ENCODE data around the gene EPHA1. TPM values are rescaled to one million over a fixed set of nuclear protein-coding genes. Genes with fewer than 3 reads are reported as not detected.
A peak's percentile ranks its signal among the peaks of the same experiment; 100 is the strongest.

Gene EPHA1
- total and polyA plus RNA-seq, 2 of the 4 experiments (the other 2 are of a cell fraction) = 0.10 TPM; not detected in 1

DNA sequence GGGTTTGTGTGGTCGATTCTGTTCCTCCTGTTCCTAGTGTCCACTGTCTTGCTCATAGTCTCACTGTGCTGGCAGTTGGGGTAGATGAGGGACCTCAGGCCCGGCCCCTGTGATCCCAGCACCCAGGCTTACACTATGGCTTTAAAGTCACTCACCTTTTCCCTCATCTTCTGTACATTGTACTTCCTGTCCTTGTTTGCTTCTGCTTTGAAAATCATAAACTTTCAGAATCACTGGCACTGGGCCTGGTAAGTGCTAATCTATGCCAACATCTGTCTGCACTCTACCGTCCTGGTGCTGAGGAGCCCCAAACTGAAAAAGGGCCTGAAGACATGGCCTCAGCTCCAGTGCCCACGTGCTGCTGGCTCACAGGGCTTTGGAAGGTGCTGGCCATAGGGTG is 28.9 kb upstream of the EPHA1 start:
- no peaks in the 10 kb centered on the region for H3K79me1 ChIP-seq (ENCODE audit: low read depth in 1 of 2, low read length in 2 of 2)
- dilution Hi-C loops (cut with HindIII; ENCODE audit: low sequenced_read_pairs, unreplicated experiment) = no loop called here
- no peak overlapping the region for H4K91ac ChIP-seq (ENCODE audit: insufficient read depth, low read depth, low read length)

More for the DNA sequence above, 28.9 kb upstream of the EPHA1 start:
- H3K27me3 ChIP-seq (ENCODE audit: control insufficient read depth, insufficient read depth, low read length) = peaks cover 5% of the 10 kb centered on the region
- no peak overlapping the region for H3K4me2 ChIP-seq (ENCODE audit: low read depth, low read length)
- TF ChIP-seq SMC3 (IDR thresholded peaks at IDR 0.05; ENCODE audit: low read depth, low read length) = no peak
- TF ChIP-seq MXI1 (IDR thresholded peaks at IDR 0.05; ENCODE audit: borderline replicate concordance, low read depth, low read length) = no peak
- TF ChIP-seq RCOR1 (IDR thresholded peaks at IDR 0.05; ENCODE audit: insufficient replicate concordance, low read length) = no peak
- TF ChIP-seq RAD21 (IDR thresholded peaks at IDR 0.05; ENCODE audit: low read length) = no peak
- no peak for TF ChIP-seq FOS (IDR thresholded peaks at IDR 0.05; ENCODE audit: low read depth, low read length)
- TF ChIP-seq, protein P1, sequence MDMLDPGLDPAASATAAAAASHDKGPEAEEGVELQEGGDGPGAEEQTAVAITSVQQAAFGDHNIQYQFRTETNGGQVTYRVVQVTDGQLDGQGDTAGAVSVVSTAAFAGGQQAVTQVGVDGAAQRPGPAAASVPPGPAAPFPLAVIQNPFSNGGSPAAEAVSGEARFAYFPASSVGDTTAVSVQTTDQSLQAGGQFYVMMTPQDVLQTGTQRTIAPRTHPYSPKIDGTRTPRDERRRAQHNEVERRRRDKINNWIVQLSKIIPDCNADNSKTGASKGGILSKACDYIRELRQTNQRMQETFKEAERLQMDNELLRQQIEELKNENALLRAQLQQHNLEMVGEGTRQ (IDR thresholded peaks at IDR 0.05; ENCODE audit: low read depth, low read length) = no peak
- no peak for TF ChIP-seq CHD1 (IDR thresholded peaks at IDR 0.05; ENCODE audit: low read depth, low read length)
- TF ChIP-seq MAZ (IDR thresholded peaks at IDR 0.05; ENCODE audit: borderline replicate concordance, low read depth, low read length) = no peak
- TF ChIP-seq MAFK (IDR thresholded peaks at IDR 0.05; ENCODE audit: low read depth, low read length) = no peak
- TF ChIP-seq, protein P2, sequence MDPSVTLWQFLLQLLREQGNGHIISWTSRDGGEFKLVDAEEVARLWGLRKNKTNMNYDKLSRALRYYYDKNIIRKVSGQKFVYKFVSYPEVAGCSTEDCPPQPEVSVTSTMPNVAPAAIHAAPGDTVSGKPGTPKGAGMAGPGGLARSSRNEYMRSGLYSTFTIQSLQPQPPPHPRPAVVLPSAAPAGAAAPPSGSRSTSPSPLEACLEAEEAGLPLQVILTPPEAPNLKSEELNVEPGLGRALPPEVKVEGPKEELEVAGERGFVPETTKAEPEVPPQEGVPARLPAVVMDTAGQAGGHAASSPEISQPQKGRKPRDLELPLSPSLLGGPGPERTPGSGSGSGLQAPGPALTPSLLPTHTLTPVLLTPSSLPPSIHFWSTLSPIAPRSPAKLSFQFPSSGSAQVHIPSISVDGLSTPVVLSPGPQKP (IDR thresholded peaks at IDR 0.05; ENCODE audit: borderline replicate concordance, low read depth, low read length) = no peak
- no peak for TF ChIP-seq POLR2A (IDR thresholded peaks at IDR 0.05; ENCODE audit: low read depth, low read length)
- TF ChIP-seq, protein P3, sequence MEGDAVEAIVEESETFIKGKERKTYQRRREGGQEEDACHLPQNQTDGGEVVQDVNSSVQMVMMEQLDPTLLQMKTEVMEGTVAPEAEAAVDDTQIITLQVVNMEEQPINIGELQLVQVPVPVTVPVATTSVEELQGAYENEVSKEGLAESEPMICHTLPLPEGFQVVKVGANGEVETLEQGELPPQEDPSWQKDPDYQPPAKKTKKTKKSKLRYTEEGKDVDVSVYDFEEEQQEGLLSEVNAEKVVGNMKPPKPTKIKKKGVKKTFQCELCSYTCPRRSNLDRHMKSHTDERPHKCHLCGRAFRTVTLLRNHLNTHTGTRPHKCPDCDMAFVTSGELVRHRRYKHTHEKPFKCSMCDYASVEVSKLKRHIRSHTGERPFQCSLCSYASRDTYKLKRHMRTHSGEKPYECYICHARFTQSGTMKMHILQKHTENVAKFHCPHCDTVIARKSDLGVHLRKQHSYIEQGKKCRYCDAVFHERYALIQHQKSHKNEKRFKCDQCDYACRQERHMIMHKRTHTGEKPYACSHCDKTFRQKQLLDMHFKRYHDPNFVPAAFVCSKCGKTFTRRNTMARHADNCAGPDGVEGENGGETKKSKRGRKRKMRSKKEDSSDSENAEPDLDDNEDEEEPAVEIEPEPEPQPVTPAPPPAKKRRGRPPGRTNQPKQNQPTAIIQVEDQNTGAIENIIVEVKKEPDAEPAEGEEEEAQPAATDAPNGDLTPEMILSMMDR (conservative IDR thresholded peaks at IDR 0.05; ENCODE audit: low read depth, low read length) = no peak
- no peak for TF ChIP-seq CEBPB (IDR thresholded peaks at IDR 0.05; ENCODE audit: low read depth, low read length)
- TF ChIP-seq RFX5 (IDR thresholded peaks at IDR 0.05; ENCODE audit: low read depth, low read length) = no peak
- TF ChIP-seq BHLHE40 (IDR thresholded peaks at IDR 0.05; ENCODE audit: low read depth, low read length) = no peak
- no peak for TF ChIP-seq NFE2L2 (IDR thresholded peaks at IDR 0.05; ENCODE audit: low read depth, low read length)
- H4K20me1 ChIP-seq (ENCODE audit: insufficient read depth, low read length) = no peaks in the 10 kb centered on the region
- H2BK120ac ChIP-seq (ENCODE audit: low read depth, low read length) = no peak overlapping the region
- H3K4ac ChIP-seq (ENCODE audit: low read depth, low read length) = no peak overlapping the region
- H2BK20ac ChIP-seq (ENCODE audit: low read depth, low read length) = no peak overlapping the region
- H4K5ac ChIP-seq (ENCODE audit: low read depth, low read length) = no peak overlapping the region
- no peaks in the 10 kb centered on the region for H3K9me1 ChIP-seq (ENCODE audit: insufficient read depth, low read length)
- no peak overlapping the region for H3K27ac ChIP-seq (ENCODE audit: insufficient read depth, low read length)
- intact Hi-C loops (cut with micrococcal nuclease) (no loop called here), in situ Hi-C loops (cut with MboI; ENCODE audit: low sequenced_read_pairs) (loop anchor here (25.0 kb wide), 1 partner anchor 425 kb away; no protein-coding TSS in a partner anchor)
- no peak overlapping the region for H3K18ac ChIP-seq (ENCODE audit: low read depth, low read length)
- BruUV-seq (replicated peaks) = no TSS peak
- H3K23ac ChIP-seq (ENCODE audit: low read depth, low read length) = no peak overlapping the region
- no peak overlapping the region for H3K4me3 ChIP-seq (ENCODE audit: insufficient read depth, low read depth, low read length)
- ChIA-PET CTCF (interaction anchor here (0.9 kb wide), 1 partner anchor 10 kb away, joined by 3 read pairs; no protein-coding TSS in a partner anchor), POLR2A (ENCODE audit: unreplicated experiment) (no interaction called here)
- H3K56ac ChIP-seq (ENCODE audit: extremely low read depth, insufficient read depth, low read length) = no peak overlapping the region
- peak overlapping the region; percentile 29 for H2AFZ ChIP-seq (replicated peaks; ENCODE audit: low read length, poor library complexity)
- H3K36me3 ChIP-seq (ENCODE audit: control insufficient read depth, insufficient read depth, low read length) = no peaks in the 10 kb centered on the region
- ATAC-seq (ENCODE audit: low read depth) (no peak), DNase-seq (no peak)
- no peak overlapping the region for H2BK5ac ChIP-seq (ENCODE audit: low read depth, low read length, poor library complexity, severe bottlenecking)
- H4K8ac ChIP-seq (ENCODE audit: low read depth in 2 of 2, low read length in 2 of 2) = no peak overlapping the region
- H3K9ac ChIP-seq (ENCODE audit: low read depth, low read length) = no peak overlapping the region
- no peak overlapping the region for H3K14ac ChIP-seq (replicated peaks; ENCODE audit: low read depth, low read length)
- H3K4me1 ChIP-seq (ENCODE audit: control insufficient read depth, insufficient read depth, low read length) = no peaks in the 10 kb centered on the region
- 67% methylated on average over 1 of the region's 4 CpGs; no CpG with 5 or more reads in 1 of the 2 experiments for WGBS, 2 experiments (ENCODE audit: extremely low coverage in 2 of 2, insufficient read length in 1 of 2)
- H2BK15ac ChIP-seq (ENCODE audit: low read depth, low read length) = no peak overlapping the region
- no peak overlapping the region for H2AK9ac ChIP-seq (replicated peaks; ENCODE audit: low read depth, low read length, poor library complexity)
- H2AK5ac ChIP-seq (ENCODE audit: low read depth, low read length) = no peak overlapping the region
- no peaks in the 10 kb centered on the region for H3K9me3 ChIP-seq (ENCODE audit: control insufficient read depth, insufficient read depth, low read length)

Measured in IMR-90 (cell line).